ENCODE data around the gene CHIA. TPM values are rescaled to one million over a fixed set of nuclear protein-coding genes. Genes with fewer than 3 reads are reported as not detected.

CHIA gene
- total RNA-seq, 1 experiment from 2014 or later, result not detected

GRCh38 chr1:111281411-111281810 lies 9.2 kb upstream of the CHIA start:
- Mint-ChIP-seq H3K27me3 (ENCODE audit: insufficient read depth, unreplicated experiment) (no peaks in the 10 kb centered on the region), H3K4me3 (ENCODE audit: unreplicated experiment) (no peak overlapping the region), H3K36me3 (ENCODE audit: insufficient read depth, unreplicated experiment) (no peaks in the 10 kb centered on the region), H3K9me3 (ENCODE audit: unreplicated experiment) (peaks cover 2% of the 10 kb centered on the region), H3K27ac (ENCODE audit: low read depth, unreplicated experiment) (no peak overlapping the region), H3K4me1 (ENCODE audit: insufficient read depth, unreplicated experiment) (peaks cover under 1% of the 10 kb centered on the region)
- BruUV-seq (replicated peaks), result no TSS peak
- CTCF ChIA-PET, result interaction anchor here (1.5 kb wide), 1 partner anchor 59 kb away, joined by 4 read pairs; no protein-coding TSS in a partner anchor
- intact Hi-C loops (cut with micrococcal nuclease), result no loop called here
- TF ChIP-seq CTCF (IDR thresholded peaks at IDR 0.05; ENCODE audit: unreplicated experiment), result no peak
- POLR2A ChIA-PET, result no interaction called here
- DNase-seq (ENCODE audit: unreplicated experiment), result peak; percentile 15

- DNase-seq (ENCODE audit: unreplicated experiment), result no peak
- no peaks in the 10 kb centered on the region for H3K4me1 Mint-ChIP-seq (ENCODE audit: insufficient read depth, unreplicated experiment)
- no TSS peak for BruUV-seq (replicated peaks)
- TF ChIP-seq CTCF (IDR thresholded peaks at IDR 0.05; ENCODE audit: unreplicated experiment), result no peak
- H3K9me3 Mint-ChIP-seq (ENCODE audit: unreplicated experiment), result no peaks in the 10 kb centered on the region
- H3K36me3 Mint-ChIP-seq (ENCODE audit: insufficient read depth, unreplicated experiment), result no peaks in the 10 kb centered on the region
- H3K4me3 Mint-ChIP-seq (ENCODE audit: unreplicated experiment), result no peak overlapping the region
- H3K27ac Mint-ChIP-seq (ENCODE audit: low read depth, unreplicated experiment), result no peak overlapping the region
- ChIA-PET POLR2A (no interaction called here), CTCF (no interaction called here)
- intact Hi-C loops (cut with micrococcal nuclease), result no loop called here
- H3K27me3 Mint-ChIP-seq (ENCODE audit: insufficient read depth, unreplicated experiment), result no peaks in the 10 kb centered on the region
Measured at GRCh38 chr1:111283838-111284237, 6.8 kb upstream of the CHIA start.

- no peaks in the 10 kb centered on the region for H3K36me3 Mint-ChIP-seq (ENCODE audit: insufficient read depth, unreplicated experiment)
- CTCF ChIA-PET, result no interaction called here
- peaks cover 9% of the 10 kb centered on the region for H3K4me1 Mint-ChIP-seq (ENCODE audit: insufficient read depth, unreplicated experiment)
- no peak overlapping the region for H3K4me3 Mint-ChIP-seq (ENCODE audit: unreplicated experiment)
- intact Hi-C loops (cut with micrococcal nuclease), result no loop called here
- H3K27ac Mint-ChIP-seq (ENCODE audit: low read depth, unreplicated experiment), result no peak overlapping the region
- no peaks in the 10 kb centered on the region for H3K9me3 Mint-ChIP-seq (ENCODE audit: unreplicated experiment)
- DNase-seq (ENCODE audit: unreplicated experiment), result no peak
- BruUV-seq (replicated peaks), result no TSS peak
- POLR2A ChIA-PET, result no interaction called here
- no peaks in the 10 kb centered on the region for H3K27me3 Mint-ChIP-seq (ENCODE audit: insufficient read depth, unreplicated experiment)
- TF ChIP-seq CTCF (IDR thresholded peaks at IDR 0.05; ENCODE audit: unreplicated experiment), result no peak
Measured at GRCh38 chr1:111285879-111286278, 4.8 kb upstream of the CHIA start.

- POLR2A ChIA-PET, result no interaction called here
- Mint-ChIP-seq H3K4me3 (ENCODE audit: unreplicated experiment) (no peak overlapping the region), H3K4me1 (ENCODE audit: insufficient read depth, unreplicated experiment) (peaks cover 13% of the 10 kb centered on the region), H3K27ac (ENCODE audit: low read depth, unreplicated experiment) (no peak overlapping the region), H3K36me3 (ENCODE audit: insufficient read depth, unreplicated experiment) (no peaks in the 10 kb centered on the region), H3K27me3 (ENCODE audit: insufficient read depth, unreplicated experiment) (no peaks in the 10 kb centered on the region), H3K9me3 (ENCODE audit: unreplicated experiment) (no peaks in the 10 kb centered on the region)
- CTCF ChIA-PET, result no interaction called here
- no peak for DNase-seq (ENCODE audit: unreplicated experiment)
- no peak for TF ChIP-seq CTCF (IDR thresholded peaks at IDR 0.05; ENCODE audit: unreplicated experiment)
- intact Hi-C loops (cut with micrococcal nuclease), result no loop called here
- no TSS peak for BruUV-seq (replicated peaks)
Measured at GRCh38 chr1:111286912-111287311, 3.7 kb upstream of the CHIA start.
